Cardiac fibroblast (primary cell): ENCODE measurements around the gene RIPOR3.

ENCODE experiments used
- DNase-seq, 2 donors: peaks; one replicate each; pipeline versions ENCODE4 v3.0.0 to v3.0.0-alpha.2; 2010; ENCODE audit warnings: low read depth in 2 of 2
- H3K4me3 ChIP-seq, 2 donors: replicated peaks in 1 of 2; 1 replicate in 1 of 2; 2 replicates in 1 of 2; pipeline ENCODE4 v1.5.1; 2011; ENCODE audit warnings: low read depth in 2 of 2, low read length in 2 of 2, mild to moderate bottlenecking in 2 of 2, moderate library complexity in 1 of 2
- CTCF ChIP-seq: IDR thresholded peaks from one replicate; pipeline ENCODE4 v1.5.1; 2011; ENCODE audit warnings: low read depth, mild to moderate bottlenecking, low read length, inconsistent platforms

Gene RIPOR3

GRCh38 chr20:50578778-50579165, 112.6 kb downstream of the RIPOR3 start:
- no peak for TF ChIP-seq CTCF
- DNase-seq: no peak
- H3K4me3 ChIP-seq: no peak overlapping the region

GRCh38 chr20:50578061-50578777, 113.1 kb downstream of the RIPOR3 start:
- no peak for DNase-seq
- H3K4me3 ChIP-seq: no peak overlapping the region
- TF ChIP-seq CTCF: no peak

GRCh38 chr20:50577175-50578018, 113.9 kb downstream of the RIPOR3 start:
- no peak overlapping the region for H3K4me3 ChIP-seq
- no peak for DNase-seq
- TF ChIP-seq CTCF: no peak

- DNase-seq: peak; percentile 65 to 78
- TF ChIP-seq CTCF: peak; percentile 76
- H3K4me3 ChIP-seq: no peak overlapping the region
Measured at GRCh38 chr20:50575865-50576720, 115.2 kb downstream of the RIPOR3 start.

- DNase-seq: no peak
- no peak for TF ChIP-seq CTCF
- H3K4me3 ChIP-seq: no peak overlapping the region
Measured at GRCh38 chr20:50574586-50574985, 116.8 kb downstream of the RIPOR3 start.

GRCh38 chr20:50574108-50574507, 117.2 kb downstream of the RIPOR3 start:
- H3K4me3 ChIP-seq: no peak overlapping the region
- no peak for TF ChIP-seq CTCF
- DNase-seq: no peak
